Keratinocyte (primary cell): ENCODE data around the gene TEAD4. TPM values are rescaled to one million over a fixed set of nuclear protein-coding genes. Genes with fewer than 3 reads are reported as not detected.

Experiments
- DNase-seq: peaks from one replicate; pipeline ENCODE4 v3.0.0-alpha.2; 2011; ENCODE audit warnings: low read depth, missing footprints, low spot score
- FAIRE-seq: peaks from 2 replicates; lab custom pipeline; 2011; peaks lifted over from hg19 to GRCh38; lab: Jason Lieb, UNC
- H2AFZ ChIP-seq: 2 replicates; pipeline ENCODE4 v1.6.0; 2012; ENCODE audit warnings: low read length, control low read depth, inconsistent platforms; ENCODE audit not compliant: control insufficient read depth
- H3K27ac ChIP-seq: 2 replicates; pipeline ENCODE4 v1.5.1; 2011; ENCODE audit warnings: low read length; ENCODE audit not compliant: control insufficient read depth, insufficient read depth
- H3K27me3 ChIP-seq: 3 replicates; pipeline ENCODE4 v1.6.0; 2011; ENCODE audit warnings: low read length; ENCODE audit not compliant: control insufficient read depth, insufficient read depth; ENCODE audit errors: extremely low read depth
- H3K36me3 ChIP-seq, 2 experiments: 2 replicates in 1 of 2; 3 replicates in 1 of 2; pipeline ENCODE4 v1.5.1; 2011; ENCODE audit warnings: low read length in 2 of 2, mild to moderate bottlenecking in 1 of 2; ENCODE audit not compliant: control insufficient read depth in 2 of 2, insufficient read depth in 2 of 2; ENCODE audit errors: extremely low read depth in 1 of 2
- H3K4me1 ChIP-seq: 3 replicates; pipeline ENCODE4 v1.5.1; 2011; ENCODE audit warnings: low read length; ENCODE audit not compliant: control insufficient read depth, insufficient read depth; ENCODE audit errors: extremely low read depth
- H3K4me2 ChIP-seq: 3 replicates; pipeline ENCODE4 v1.6.0; 2011; ENCODE audit warnings: low read depth, low read length; ENCODE audit not compliant: control insufficient read depth, insufficient read depth; ENCODE audit errors: extremely low read depth
- H3K4me3 ChIP-seq, 3 experiments: fragments of 200-600 bp in 1 of 3; sonication (generic) in 1 of 3; 2 replicates in 2 of 3; 3 replicates in 1 of 3; pipeline ENCODE4 v1.5.1; 2011 to 2016; ENCODE audit warnings: low read length in 3 of 3, mild to moderate bottlenecking in 3 of 3, control low read depth in 2 of 3, inconsistent platforms in 1 of 3, low read depth in 1 of 3, mixed read lengths in 1 of 3, mixed run types in 1 of 3, moderate library complexity in 1 of 3; ENCODE audit not compliant: control insufficient read depth in 2 of 3, insufficient read depth in 2 of 3; ENCODE audit errors: extremely low read depth in 1 of 3
- H3K79me2 ChIP-seq: 2 replicates; pipeline ENCODE4 v1.6.0; 2012; ENCODE audit warnings: low read length; ENCODE audit not compliant: control insufficient read depth, insufficient read depth
- H3K9ac ChIP-seq: 3 replicates; pipeline ENCODE4 v1.6.0; 2011; ENCODE audit warnings: low read length; ENCODE audit not compliant: control insufficient read depth, insufficient read depth; ENCODE audit errors: extremely low read depth
- H3K9me1 ChIP-seq: 3 replicates; pipeline ENCODE4 v1.6.0; 2011; ENCODE audit warnings: low read length; ENCODE audit not compliant: control insufficient read depth, insufficient read depth; ENCODE audit errors: extremely low read depth
- H3K9me3 ChIP-seq: 2 replicates; pipeline ENCODE4 v1.5.1; 2012; ENCODE audit warnings: low read depth, low read length; ENCODE audit not compliant: control insufficient read depth
- H4K20me1 ChIP-seq: 3 replicates; pipeline ENCODE4 v1.6.0; 2011; ENCODE audit warnings: low read length; ENCODE audit not compliant: control insufficient read depth, insufficient read depth; ENCODE audit errors: extremely low read depth
- CTCF ChIP-seq, 3 experiments: IDR thresholded peaks in 1 of 3; conservative IDR thresholded peaks in 1 of 3; optimal IDR thresholded peaks in 1 of 3; 2 replicates in 2 of 3; 3 replicates in 1 of 3; pipeline versions ENCODE3 to v1.5.1; 2011; ENCODE audit warnings: low read length in 3 of 3, mild to moderate bottlenecking in 3 of 3, moderate library complexity in 2 of 3, control low read depth in 1 of 3, inconsistent platforms in 1 of 3; ENCODE audit not compliant: insufficient read depth in 2 of 3; ENCODE audit errors: extremely low read depth in 1 of 3
- EZH2 ChIP-seq: IDR thresholded peaks from one replicate; pipeline ENCODE4 v1.6.1; 2012; ENCODE audit warnings: inconsistent platforms, mild to moderate bottlenecking, low read length, moderate library complexity
- dilution Hi-C: fragments of 300-500 bp; cut with MboI; formaldehyde crosslinking; loops from one replicate; pipeline ENCODE4 v1.7.0; 2020; ENCODE audit warnings: low sequenced_read_pairs; ENCODE audit not compliant: extremely low pct_ligation_motif_present
- polyA plus RNA-seq, 5 experiments: library from polyadenylated mRNA; depleted of rRNA in 3 of 5; stranded (reverse) in 3 of 5; stranded (forward) in 1 of 5; unstranded in 1 of 5; fragments of >200 nt; gene quantifications; 1 replicate in 1 of 5; 2 replicates in 3 of 5; 3 replicates in 1 of 5; pipeline versions ENCODE4 v1.2.1 to v1.2.3, GENCODE V29; 2011 to 2012; ENCODE audit warnings: missing spikeins in 2 of 5, low read depth in 1 of 5, low replicate concordance in 1 of 5

The TEAD4 gene
- polyA plus RNA-seq, 1 donor (not counting 4 experiments of a cell fraction or from before 2014, with no cell fraction given) = 8.1 TPM

GRCh38 chr12:3085341-3086139 lies 126.3 kb downstream of the TEAD4 start:
- Histone ChIP-seq H4K20me1 (no peaks in the 10 kb centered on the region), H3K36me3 (peaks cover 5 to 10% of the 10 kb centered on the region in 2 experiments), H3K9me1 (no peaks in the 10 kb centered on the region), H3K4me2 (no peak overlapping the region), H3K4me3 (no peak overlapping the region), H3K79me2 (peaks cover 21% of the 10 kb centered on the region), H3K4me1 (peaks cover 22% of the 10 kb centered on the region), H2AFZ (no peak overlapping the region), H3K27ac (no peak overlapping the region), H3K9ac (no peak overlapping the region), H3K9me3 (no peaks in the 10 kb centered on the region), H3K27me3 (no peaks in the 10 kb centered on the region)
- DNase-seq = no peak
- FAIRE-seq = peak; percentile 43
- TF ChIP-seq CTCF (optimal IDR thresholded peaks at IDR 0.05 in 1 of 3, IDR thresholded peaks at IDR 0.05 in 1 of 3, conservative IDR thresholded peaks at IDR 0.05 in 1 of 3; ENCODE audit: extremely low read depth in 1 of 3, insufficient read depth in 2 of 3, low read length in 3 of 3) (no peak), EZH2 (no peak)
- dilution Hi-C loops = no loop called here

GRCh38 chr12:3086211-3086610 lies 127.0 kb downstream of the TEAD4 start:
- Histone ChIP-seq H3K27ac (no peak overlapping the region), H3K4me2 (no peak overlapping the region), H2AFZ (no peak overlapping the region), H3K9ac (no peak overlapping the region), H3K79me2 (peaks cover 24% of the 10 kb centered on the region), H3K27me3 (no peaks in the 10 kb centered on the region), H3K36me3 (peaks cover 8 to 12% of the 10 kb centered on the region in 2 experiments), H3K9me3 (no peaks in the 10 kb centered on the region), H3K4me1 (peaks cover 15% of the 10 kb centered on the region), H3K9me1 (no peaks in the 10 kb centered on the region), H3K4me3 (no peak overlapping the region), H4K20me1 (no peaks in the 10 kb centered on the region)
- FAIRE-seq = no peak
- no peak for DNase-seq
- TF ChIP-seq EZH2 (no peak), CTCF (optimal IDR thresholded peaks at IDR 0.05 in 1 of 3, IDR thresholded peaks at IDR 0.05 in 1 of 3, conservative IDR thresholded peaks at IDR 0.05 in 1 of 3; ENCODE audit: extremely low read depth in 1 of 3, insufficient read depth in 2 of 3, low read length in 3 of 3) (no peak)
- dilution Hi-C loops = no loop called here
